Skeletal muscle satellite cell (primary cell): ENCODE results near the gene CACNA1B. TPM values are rescaled to one million over a fixed set of nuclear protein-coding genes. Genes with fewer than 3 reads are reported as not detected.
"Not testable (repeated sequence)": the region's sequence is repeated elsewhere in the genome, so short reads cannot be mapped to it uniquely, and the experiment has no call there.

Experiments used
- H3K27me3 ChIP-seq: 2 replicates; pipeline ENCODE4 v1.7.0; 2013; ENCODE audit warnings: low read length; ENCODE audit not compliant: control insufficient read depth, insufficient read depth
- H3K36me3 ChIP-seq: 2 replicates; pipeline ENCODE4 v1.7.0; 2013; ENCODE audit warnings: mild to moderate bottlenecking, control low read depth, low read length; ENCODE audit not compliant: insufficient read depth
- H3K4me1 ChIP-seq: 2 replicates; pipeline ENCODE4 v1.7.0; 2013; ENCODE audit warnings: low read length; ENCODE audit not compliant: control insufficient read depth, insufficient read depth
- H3K4me2 ChIP-seq: 2 replicates; pipeline ENCODE4 v1.7.0; 2013; ENCODE audit warnings: mild to moderate bottlenecking, low read length
- H3K4me3 ChIP-seq: 2 replicates; pipeline ENCODE4 v1.7.0; 2013; ENCODE audit warnings: low read length
- H3K9ac ChIP-seq: 2 replicates; pipeline ENCODE4 v1.7.0; 2013; ENCODE audit warnings: mild to moderate bottlenecking, low read depth, low read length, moderate library complexity
- H3K9me3 ChIP-seq: replicated peaks from 2 replicates; pipeline ENCODE4 v1.7.0; 2013; ENCODE audit warnings: mild to moderate bottlenecking, control low read depth, low read length
- total RNA-seq: library from RNA; depleted of rRNA; stranded (reverse); fragments of >200 nt; gene quantifications from 2 replicates; pipeline ENCODE4 v1.2.3, GENCODE V29; 2012; rRNA removed

Gene CACNA1B
- under 0.01 TPM in 2 replicates for total RNA-seq

GRCh38 chr9:137877506-137878122, at the start of gene CACNA1B:
CACNA1B (plus strand) TSS chr9:137877782; CDS start chr9:137877934, 152 bp downstream.
- not testable (repeated sequence) for H3K9ac ChIP-seq, H3K27me3 ChIP-seq
- peak within 1 kb of the TSS; percentile 45 for H3K4me3 ChIP-seq

GRCh38 chr9:137827908-137828526, 49.6 kb upstream of the CACNA1B start:
- Histone ChIP-seq H3K9me3 (no peaks in the 10 kb centered on the region), H3K4me2 (no peak overlapping the region), H3K9ac (no peak overlapping the region), H3K27me3 (no peaks in the 10 kb centered on the region), H3K36me3 (peaks cover 50% of the 10 kb centered on the region), H3K4me1 (no peaks in the 10 kb centered on the region), H3K4me3 (no peak overlapping the region)

More at GRCh38 chr9:137877506-137878122, at the start of gene CACNA1B:
- not testable (repeated sequence) for H3K4me1 ChIP-seq, H3K36me3 ChIP-seq, H3K9me3 ChIP-seq
- peak within 1 kb of the TSS; percentile 82 for H3K4me2 ChIP-seq

- no peak overlapping the region for H3K4me3 ChIP-seq
- no peaks in the 10 kb centered on the region for H3K9me3 ChIP-seq
- H3K4me2 ChIP-seq: no peak overlapping the region
- H3K4me1 ChIP-seq: no peaks in the 10 kb centered on the region
- peaks cover 53% of the 10 kb centered on the region for H3K36me3 ChIP-seq
- no peaks in the 10 kb centered on the region for H3K27me3 ChIP-seq
- H3K9ac ChIP-seq: no peak overlapping the region
These were observed 48.9 kb upstream of the CACNA1B start for GRCh38 chr9:137828527-137829259.

- H3K4me1 ChIP-seq: no peaks in the 10 kb centered on the region
- H3K27me3 ChIP-seq: no peaks in the 10 kb centered on the region
- no peak overlapping the region for H3K9ac ChIP-seq
- H3K36me3 ChIP-seq: peaks cover 51% of the 10 kb centered on the region
- H3K4me2 ChIP-seq: no peak overlapping the region
- no peaks in the 10 kb centered on the region for H3K9me3 ChIP-seq
- H3K4me3 ChIP-seq: no peak overlapping the region
These were observed 48.2 kb upstream of the CACNA1B start for GRCh38 chr9:137829260-137829996.

GRCh38 chr9:137832191-137832700, 45.3 kb upstream of the CACNA1B start:
- peaks cover 48% of the 10 kb centered on the region for H3K36me3 ChIP-seq
- H3K9me3 ChIP-seq: no peaks in the 10 kb centered on the region
- no peaks in the 10 kb centered on the region for H3K4me1 ChIP-seq
- no peak overlapping the region for H3K4me3 ChIP-seq
- no peak overlapping the region for H3K4me2 ChIP-seq
- no peak overlapping the region for H3K9ac ChIP-seq
- H3K27me3 ChIP-seq: no peaks in the 10 kb centered on the region

- H3K36me3 ChIP-seq: peaks cover 49% of the 10 kb centered on the region
- no peak overlapping the region for H3K9ac ChIP-seq
- H3K9me3 ChIP-seq: no peaks in the 10 kb centered on the region
- no peaks in the 10 kb centered on the region for H3K4me1 ChIP-seq
- no peak overlapping the region for H3K4me2 ChIP-seq
- no peaks in the 10 kb centered on the region for H3K27me3 ChIP-seq
- H3K4me3 ChIP-seq: no peak overlapping the region
These were observed 44.6 kb upstream of the CACNA1B start for GRCh38 chr9:137832830-137833590.

GRCh38 chr9:137833721-137834613, 43.6 kb upstream of the CACNA1B start:
- no peaks in the 10 kb centered on the region for H3K27me3 ChIP-seq
- H3K9ac ChIP-seq: no peak overlapping the region
- H3K4me1 ChIP-seq: no peaks in the 10 kb centered on the region
- peaks cover 50% of the 10 kb centered on the region for H3K36me3 ChIP-seq
- H3K9me3 ChIP-seq: no peaks in the 10 kb centered on the region
- H3K4me3 ChIP-seq: no peak overlapping the region
- no peak overlapping the region for H3K4me2 ChIP-seq

GRCh38 chr9:137834846-137835546, 42.6 kb upstream of the CACNA1B start:
- Histone ChIP-seq H3K4me2 (no peak overlapping the region), H3K36me3 (peaks cover 43% of the 10 kb centered on the region), H3K9ac (no peak overlapping the region), H3K27me3 (no peaks in the 10 kb centered on the region), H3K4me1 (no peaks in the 10 kb centered on the region), H3K9me3 (no peaks in the 10 kb centered on the region), H3K4me3 (no peak overlapping the region)

- Histone ChIP-seq H3K27me3 (no peaks in the 10 kb centered on the region), H3K4me1 (no peaks in the 10 kb centered on the region), H3K9ac (no peak overlapping the region), H3K36me3 (peaks cover 37% of the 10 kb centered on the region), H3K9me3 (no peaks in the 10 kb centered on the region), H3K4me3 (no peak overlapping the region), H3K4me2 (no peak overlapping the region)
These were observed 41.3 kb upstream of the CACNA1B start for GRCh38 chr9:137836151-137836830.
